Kidney epithelial cell (primary cell): Measurements from ENCODE around the gene SSRP1. TPM values are rescaled to one million over a fixed set of nuclear protein-coding genes. Genes with fewer than 3 reads are reported as not detected.
A peak's percentile ranks its signal among the peaks of the same experiment; 100 is the strongest.

Source experiments
- DNase-seq: peaks from one replicate; pipeline ENCODE4 v3.0.0-alpha.2; 2010; ENCODE audit warnings: low read depth
- H3K27me3 ChIP-seq: 2 replicates; pipeline ENCODE4 v1.6.0; 2011; ENCODE audit warnings: low read length; ENCODE audit not compliant: control insufficient read depth, insufficient read depth
- H3K36me3 ChIP-seq: 2 replicates; pipeline ENCODE4 v1.5.1; 2011; ENCODE audit warnings: low read length; ENCODE audit not compliant: control insufficient read depth, insufficient read depth
- H3K4me3 ChIP-seq: 2 replicates; pipeline ENCODE4 v1.5.1; 2011; ENCODE audit warnings: low read depth, mild to moderate bottlenecking, control low read depth, low read length
- total RNA-seq: library from RNA; depleted of rRNA; stranded (reverse); fragments of >200 nt; gene quantifications from 2 replicates; pipeline ENCODE4 v1.2.3, GENCODE V29; 2015
- TF ChIP-seq, protein P1 (sequence below): IDR thresholded peaks from 2 replicates; pipeline ENCODE4 v1.5.1; 2011; ENCODE audit warnings: mild to moderate bottlenecking, moderate library complexity, low read length, control low read depth, inconsistent platforms; ENCODE audit not compliant: insufficient read depth, poor library complexity, severe bottlenecking

Gene SSRP1
- total RNA-seq, 1 donor from 2014 or later: 156 TPM

DNA sequence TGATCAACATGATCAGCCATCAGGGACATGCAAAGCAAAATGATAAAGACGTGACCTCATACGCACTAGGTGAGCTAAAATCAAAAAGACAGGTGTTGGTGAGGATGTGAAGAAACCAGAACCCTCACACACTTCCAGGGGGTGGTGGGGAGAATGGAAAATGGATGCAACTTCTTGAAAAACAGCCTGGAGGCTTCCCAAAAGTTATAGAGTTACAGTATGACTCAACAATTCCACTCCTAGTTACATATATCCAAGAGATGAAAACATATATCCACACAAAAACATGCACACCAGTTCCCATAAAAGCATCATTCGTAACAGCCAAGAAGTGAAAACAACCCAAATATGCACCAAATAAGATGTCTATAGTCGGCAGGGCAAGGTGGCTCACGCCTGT lies 56.6 kb downstream of the SSRP1 start:
- H3K36me3 ChIP-seq: no peaks in the 10 kb centered on the region
- DNase-seq: no peak
- no peak overlapping the region for H3K4me3 ChIP-seq
- H3K27me3 ChIP-seq: no peaks in the 10 kb centered on the region
- TF ChIP-seq, protein P1, sequence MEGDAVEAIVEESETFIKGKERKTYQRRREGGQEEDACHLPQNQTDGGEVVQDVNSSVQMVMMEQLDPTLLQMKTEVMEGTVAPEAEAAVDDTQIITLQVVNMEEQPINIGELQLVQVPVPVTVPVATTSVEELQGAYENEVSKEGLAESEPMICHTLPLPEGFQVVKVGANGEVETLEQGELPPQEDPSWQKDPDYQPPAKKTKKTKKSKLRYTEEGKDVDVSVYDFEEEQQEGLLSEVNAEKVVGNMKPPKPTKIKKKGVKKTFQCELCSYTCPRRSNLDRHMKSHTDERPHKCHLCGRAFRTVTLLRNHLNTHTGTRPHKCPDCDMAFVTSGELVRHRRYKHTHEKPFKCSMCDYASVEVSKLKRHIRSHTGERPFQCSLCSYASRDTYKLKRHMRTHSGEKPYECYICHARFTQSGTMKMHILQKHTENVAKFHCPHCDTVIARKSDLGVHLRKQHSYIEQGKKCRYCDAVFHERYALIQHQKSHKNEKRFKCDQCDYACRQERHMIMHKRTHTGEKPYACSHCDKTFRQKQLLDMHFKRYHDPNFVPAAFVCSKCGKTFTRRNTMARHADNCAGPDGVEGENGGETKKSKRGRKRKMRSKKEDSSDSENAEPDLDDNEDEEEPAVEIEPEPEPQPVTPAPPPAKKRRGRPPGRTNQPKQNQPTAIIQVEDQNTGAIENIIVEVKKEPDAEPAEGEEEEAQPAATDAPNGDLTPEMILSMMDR: no peak

DNA sequence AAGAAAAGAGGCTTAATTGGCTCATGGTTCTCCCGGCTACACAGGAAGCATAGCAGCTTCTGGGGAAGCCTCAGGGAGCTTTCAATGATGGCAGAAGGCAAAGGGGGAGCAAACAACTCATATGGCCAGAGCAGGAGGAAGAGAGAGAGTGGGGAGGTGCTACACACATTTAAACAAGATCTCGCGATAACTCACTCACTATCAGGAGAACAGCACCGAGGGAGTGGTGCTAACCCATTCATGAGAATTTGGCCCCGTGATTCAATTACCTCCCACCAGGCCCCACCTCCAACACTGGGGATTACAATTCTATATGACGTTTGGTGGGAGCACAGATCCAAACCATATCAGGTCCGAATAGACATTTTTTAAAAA lies 57.0 kb downstream of the SSRP1 start:
- no peak for DNase-seq
- H3K36me3 ChIP-seq: no peaks in the 10 kb centered on the region

DNA sequence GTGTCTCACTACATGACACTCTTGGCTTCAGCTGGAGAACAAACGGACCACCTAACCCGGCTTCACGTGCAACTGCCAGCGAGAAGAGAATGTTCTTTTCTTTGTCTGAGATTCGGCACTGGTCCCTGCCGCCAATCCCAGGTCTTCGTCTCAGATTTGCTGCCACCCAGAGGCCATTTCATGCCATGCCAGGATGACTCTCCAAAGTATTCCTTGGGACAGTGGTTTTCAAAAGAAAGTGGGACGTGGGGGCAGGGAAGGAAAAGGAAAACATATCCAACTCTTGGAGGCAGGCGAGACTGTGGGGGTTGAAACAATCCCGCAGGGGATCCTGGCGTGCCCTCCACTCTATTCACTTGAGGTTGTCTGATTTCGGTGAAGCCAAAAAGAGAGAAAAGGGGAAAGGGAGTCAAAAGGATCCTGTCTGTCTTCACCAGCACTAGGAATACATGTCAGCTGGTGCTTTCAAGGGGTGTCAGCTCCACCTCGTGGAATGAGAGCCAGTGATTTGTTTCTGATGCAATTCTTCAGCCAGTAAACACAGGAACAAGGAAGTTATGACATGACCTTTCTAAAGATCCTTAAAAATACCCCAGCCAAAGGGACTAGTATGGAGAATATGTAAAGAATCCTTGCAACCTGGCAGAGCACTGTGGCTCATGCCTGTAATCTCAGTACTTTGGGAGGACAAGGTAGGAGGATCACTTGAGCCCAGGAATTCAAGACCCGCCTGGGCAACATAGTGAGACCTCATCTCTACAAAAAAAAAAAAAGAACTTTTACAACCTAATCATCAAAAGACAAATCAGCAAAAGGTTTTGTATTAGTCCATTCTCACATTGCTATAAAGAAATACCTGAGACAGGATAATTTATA lies 57.6 kb downstream of the SSRP1 start:
- TF ChIP-seq, protein P1: peak; percentile 89
- no peak overlapping the region for H3K4me3 ChIP-seq
- H3K36me3 ChIP-seq: no peaks in the 10 kb centered on the region
- no peaks in the 10 kb centered on the region for H3K27me3 ChIP-seq
- no peak for DNase-seq

More for the DNA sequence above, 57.0 kb downstream of the SSRP1 start:
- Histone ChIP-seq H3K4me3 (no peak overlapping the region), H3K27me3 (no peaks in the 10 kb centered on the region)
- TF ChIP-seq, protein P1: no peak

DNA sequence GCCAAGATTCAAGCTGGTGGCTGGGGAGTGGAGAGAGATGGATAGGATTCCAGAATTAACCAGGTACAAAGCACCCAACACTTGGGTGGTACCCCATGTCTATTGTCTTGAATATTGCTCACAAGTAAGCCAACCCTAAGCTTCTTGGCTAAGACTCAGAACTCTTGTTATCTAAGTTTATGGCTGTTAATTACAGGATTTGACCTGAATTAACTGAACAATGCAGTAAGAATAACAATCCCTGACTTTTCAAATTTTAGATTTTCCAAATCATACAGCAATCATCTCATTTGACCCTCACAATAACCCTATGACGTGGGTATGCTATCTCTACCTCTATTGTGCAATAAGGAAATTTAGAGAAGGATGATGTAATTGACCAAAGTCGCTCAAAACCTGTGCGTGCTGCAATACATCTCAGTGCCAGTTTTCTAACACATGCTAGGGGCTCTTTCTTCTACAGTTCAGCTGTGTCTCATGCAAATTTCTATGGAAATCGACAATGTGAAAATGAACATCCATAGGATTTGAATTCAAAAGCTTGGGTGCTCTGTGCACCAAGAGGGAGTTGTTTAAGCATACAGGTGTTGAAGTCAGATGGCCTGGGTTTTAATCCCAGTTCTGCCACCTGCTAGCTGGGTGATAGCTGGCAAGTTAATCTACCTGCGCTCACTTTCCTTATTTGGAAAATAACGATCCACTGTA lies 58.6 kb downstream of the SSRP1 start:
- DNase-seq: no peak
- Histone ChIP-seq H3K27me3 (no peaks in the 10 kb centered on the region), H3K36me3 (no peaks in the 10 kb centered on the region), H3K4me3 (no peak overlapping the region)
- TF ChIP-seq, protein P1: no peak

DNA sequence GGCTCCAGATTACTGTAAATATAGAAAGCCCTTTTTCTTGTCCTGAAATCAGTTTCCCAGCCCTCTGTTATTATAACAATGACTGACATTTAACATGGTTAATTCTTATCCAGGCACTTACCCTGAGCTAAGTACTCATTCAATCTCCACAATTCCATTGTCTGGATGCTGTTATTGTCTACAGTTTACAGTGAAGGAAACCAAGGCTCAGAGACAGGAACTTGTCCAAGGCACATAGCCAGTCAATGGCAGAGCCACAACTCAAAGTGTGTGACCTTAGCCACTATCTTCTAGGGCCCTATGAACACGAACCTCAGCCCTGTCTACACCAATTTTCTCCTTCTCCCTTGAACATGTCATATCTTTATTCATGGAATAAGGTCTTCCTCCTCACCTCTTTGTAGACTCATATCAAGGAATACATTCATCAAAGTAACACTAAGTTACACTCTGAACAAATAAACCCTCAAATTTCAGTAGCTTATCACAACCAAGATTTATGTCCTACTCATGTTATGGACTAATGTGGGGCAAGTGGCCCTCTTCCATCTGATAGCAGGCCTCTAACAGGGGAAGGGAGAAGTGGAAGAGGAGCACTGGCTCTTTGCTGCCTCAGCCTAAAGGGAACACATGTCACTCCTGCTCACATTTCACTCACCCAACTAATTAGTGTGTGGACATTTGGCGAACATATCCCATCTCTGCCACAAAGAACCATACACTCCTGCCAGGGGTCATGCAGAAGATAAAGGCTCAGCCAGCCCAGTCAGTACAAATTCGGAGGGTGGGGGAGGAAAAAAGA lies 59.3 kb downstream of the SSRP1 start:
- H3K4me3 ChIP-seq: no peak overlapping the region
- no peaks in the 10 kb centered on the region for H3K27me3 ChIP-seq
- H3K36me3 ChIP-seq: no peaks in the 10 kb centered on the region
- DNase-seq: no peak
- TF ChIP-seq, protein P1: no peak

Other genes starting within 250 kb of the SSRP1 start
- gene LRRC55, start 153.9 kb downstream of the SSRP1 start, total RNA-seq: under 0.01 and 0.04 TPM in 2 replicates
- gene APLNR, start 98.6 kb downstream of the SSRP1 start, total RNA-seq: not detected in 2 replicates
- gene TNKS1BP1, start 10.9 kb downstream of the SSRP1 start, total RNA-seq: 91.1 and 93.2 TPM in 2 replicates
- gene P2RX3, start 2.5 kb upstream of the SSRP1 start, total RNA-seq: not detected in 2 replicates
- not detected in 2 replicates for gene PRG3, start 45.3 kb upstream of the SSRP1 start, total RNA-seq
- 0.33 TPM in 1 of 2 replicates, not detected in the other for gene PRG2, start 54.8 kb upstream of the SSRP1 start, total RNA-seq
- 108 and 155 TPM in 2 replicates for gene SLC43A3, start 91.2 kb upstream of the SSRP1 start, total RNA-seq
- 0.48 and 0.67 TPM in 2 replicates for gene RTN4RL2, start 124.6 kb upstream of the SSRP1 start, total RNA-seq
- 12.5 and 16.7 TPM in 2 replicates for gene SLC43A1, start 179.8 kb upstream of the SSRP1 start, total RNA-seq
- 49.6 and 66.4 TPM in 2 replicates for gene TIMM10, start 194.9 kb upstream of the SSRP1 start, total RNA-seq
- not detected in 2 replicates for gene SMTNL1, start 201.7 kb upstream of the SSRP1 start, total RNA-seq
- 44.0 and 47.1 TPM in 2 replicates for gene UBE2L6, start 231.8 kb upstream of the SSRP1 start, total RNA-seq